Middle frontal gyrus (tissue), 1 donor: ENCODE results near the gene CD14.
A peak's percentile ranks its signal among the peaks of the same experiment; 100 is the strongest.
"Not testable (repeated sequence)": the region's sequence is repeated elsewhere in the genome, so short reads cannot be mapped to it uniquely, and the experiment has no call there.

Experiments
- DNase-seq: peaks from one replicate; pipeline ENCODE4 v3.0.0-alpha.2; 2015; ENCODE audit warnings: low spot score; ENCODE audit errors: extremely low spot score

CD14 gene

DNA sequence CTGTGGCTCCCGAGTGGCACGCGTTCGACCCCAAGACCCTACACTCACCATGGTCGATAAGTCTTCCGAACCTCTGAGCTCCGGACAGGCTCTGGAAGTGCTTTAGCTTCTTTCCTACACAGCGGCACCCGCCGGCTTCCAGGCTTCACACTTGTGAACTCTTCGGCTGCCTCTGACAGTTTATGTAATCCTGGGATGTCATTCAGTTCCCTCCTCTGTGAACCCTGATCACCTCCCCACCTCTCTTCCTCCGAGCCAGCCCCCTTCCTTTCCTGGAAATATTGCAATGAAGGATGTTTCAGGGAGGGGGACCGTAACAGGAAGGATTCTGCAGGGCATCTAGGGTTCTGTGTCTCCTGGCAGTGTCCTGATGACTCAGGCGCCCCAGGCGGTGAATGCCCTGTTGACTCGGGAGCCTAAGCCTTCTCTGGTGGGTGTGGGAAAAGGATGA, at the start of gene CD14:
CD14 (minus strand) TSS at position 155 of the 451 bp plus-strand sequence; CDS start at position 51, 104 bp downstream.
- no peak for DNase-seq

DNA sequence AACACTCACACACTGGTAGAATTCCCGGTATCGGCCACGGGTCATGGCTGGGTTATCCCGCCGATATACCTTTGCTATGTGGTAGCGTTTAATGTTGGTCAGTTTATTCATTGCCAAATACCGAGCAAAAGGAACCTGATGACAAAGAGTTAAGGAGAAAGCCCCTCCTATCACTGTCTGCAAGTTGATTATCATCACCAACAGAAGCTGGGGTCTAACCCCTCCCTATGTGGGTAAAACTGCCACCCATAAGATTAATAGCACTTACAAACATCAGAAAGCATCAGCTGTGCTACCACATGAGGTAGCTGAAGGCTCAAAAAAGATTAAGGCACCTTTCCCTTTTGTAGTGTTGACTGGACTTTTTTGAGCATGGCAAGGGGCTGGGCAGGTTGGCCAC, 46.0 kb upstream of the CD14 start:
- DNase-seq, result no peak

DNA sequence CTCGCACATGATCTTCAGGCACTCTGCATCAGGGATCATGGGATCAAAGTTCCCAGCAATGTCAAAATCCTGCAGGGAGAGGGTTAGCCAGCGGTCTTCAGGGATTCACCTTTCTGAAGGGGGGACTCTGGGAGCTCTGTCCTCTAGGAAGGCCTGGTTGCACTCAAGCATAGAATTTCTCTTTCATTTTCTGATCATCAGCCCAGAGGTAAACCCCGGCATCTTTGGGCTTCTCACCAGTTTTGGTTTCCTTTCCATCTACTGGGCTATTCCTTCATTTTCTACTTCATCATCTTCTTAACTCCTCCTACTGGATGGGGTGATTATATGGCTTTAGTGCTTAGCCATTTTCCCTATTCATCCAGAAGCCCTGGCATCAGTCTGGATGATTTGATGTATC, 45.0 kb upstream of the CD14 start:
- DNase-seq, result no peak

- no peak for DNase-seq
Measured at GRCh38 chr5:140674629-140675028, 41.7 kb upstream of the CD14 start.

GRCh38 chr5:140674211-140674610, 41.2 kb upstream of the CD14 start:
- DNase-seq, result no peak

DNA sequence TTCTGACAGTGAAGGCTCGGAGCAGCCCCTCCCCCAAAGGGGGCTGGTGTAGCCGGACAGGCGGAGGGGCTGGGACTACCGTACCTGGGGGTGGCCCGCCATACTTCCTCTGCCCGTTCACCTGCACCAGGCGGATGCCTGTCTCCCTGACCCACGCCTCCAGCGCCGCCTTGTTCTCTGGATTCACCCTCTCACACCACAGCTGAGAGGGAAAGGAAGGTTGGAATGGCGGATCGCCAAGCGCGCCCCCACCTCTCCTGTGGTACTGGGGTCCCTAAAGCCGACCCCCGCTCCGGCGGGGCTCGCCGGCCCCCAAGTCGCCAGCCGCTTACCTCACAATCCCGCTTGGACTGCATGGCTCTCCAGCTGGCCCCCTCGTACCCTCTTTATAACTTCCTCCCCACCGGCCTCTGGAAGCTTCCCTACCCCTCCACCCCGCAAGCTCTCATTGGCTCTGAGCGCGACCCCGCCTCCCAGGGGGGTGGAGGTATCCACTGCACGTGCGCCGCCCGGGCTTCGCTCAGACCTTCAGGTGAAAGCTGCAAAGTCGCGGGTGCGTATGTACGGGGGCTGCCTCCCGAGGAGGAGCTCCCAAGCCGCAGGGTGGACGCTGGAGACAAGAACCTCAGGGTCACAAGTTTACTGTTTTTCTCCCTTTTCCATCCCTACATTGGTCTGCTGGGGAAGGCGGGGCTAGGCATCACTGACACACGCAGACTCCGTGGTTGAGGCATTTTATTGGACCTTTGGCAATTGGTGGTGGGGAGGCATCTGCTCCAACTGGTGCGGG, 40.4 kb upstream of the CD14 start, which contains the start of gene DND1:
DND1 (minus strand) TSS at position 390 of the 790 bp plus-strand sequence; CDS start at position 356, 34 bp downstream.
- no peak for DNase-seq

DNA sequence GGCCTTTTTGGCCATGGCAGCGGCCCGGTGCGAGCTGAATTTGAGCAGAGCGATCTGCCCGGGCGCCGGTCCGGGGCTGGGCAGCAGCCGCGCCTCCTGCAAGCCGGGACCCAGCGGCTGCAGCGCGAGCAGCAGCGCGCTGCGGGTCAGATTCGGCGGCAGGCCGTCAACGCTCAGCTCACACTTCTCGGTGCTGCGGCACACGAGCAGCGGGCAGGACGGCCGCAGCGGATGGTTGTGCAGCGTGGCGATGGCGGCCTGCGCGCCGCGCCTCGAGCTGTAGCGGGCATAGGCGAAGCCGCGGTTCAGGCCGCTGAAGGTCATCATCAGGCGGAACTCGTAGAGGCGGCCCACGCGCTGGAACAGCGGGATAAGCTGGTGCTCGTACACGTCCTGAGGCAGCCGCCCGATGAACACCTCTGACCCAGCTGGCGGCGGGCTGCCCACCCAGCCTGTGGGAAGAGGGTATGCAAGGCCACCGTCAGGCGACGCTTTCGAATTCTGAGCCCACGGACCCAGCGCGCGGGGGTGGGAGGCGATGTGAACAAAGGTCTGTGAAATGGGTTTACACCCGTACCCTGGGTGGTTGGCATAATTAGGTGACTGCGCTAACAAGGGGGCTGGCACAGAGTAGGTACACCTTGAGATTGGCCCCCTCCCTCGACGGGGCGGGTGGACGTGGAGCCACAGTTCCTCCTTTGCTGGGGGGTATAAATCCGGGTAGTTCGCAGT, 39.6 kb upstream of the CD14 start:
- no peak for DNase-seq

- no peak for DNase-seq
Measured at GRCh38 chr5:140671472-140672125, 38.6 kb upstream of the CD14 start.

DNA sequence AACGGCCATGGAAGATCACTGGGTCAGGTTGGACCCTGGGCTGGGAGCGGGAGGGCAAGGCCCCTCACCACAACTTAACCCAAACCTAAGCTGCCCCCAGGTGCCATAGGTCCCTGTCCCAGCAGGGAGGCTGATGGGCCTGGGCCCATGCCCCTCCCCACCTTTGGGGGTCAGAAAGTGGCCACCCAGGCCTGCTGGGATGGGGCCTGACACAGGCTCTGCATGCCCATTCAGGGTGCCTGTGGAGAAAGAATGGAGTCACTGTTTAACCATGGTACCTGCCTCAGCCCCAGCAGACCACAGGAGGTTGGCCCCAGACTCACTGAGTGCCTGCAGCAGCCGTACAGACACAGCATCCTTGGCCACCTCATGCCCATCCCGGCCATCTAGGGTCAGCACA, 38.1 kb upstream of the CD14 start:
- not testable (repeated sequence) for DNase-seq

DNA sequence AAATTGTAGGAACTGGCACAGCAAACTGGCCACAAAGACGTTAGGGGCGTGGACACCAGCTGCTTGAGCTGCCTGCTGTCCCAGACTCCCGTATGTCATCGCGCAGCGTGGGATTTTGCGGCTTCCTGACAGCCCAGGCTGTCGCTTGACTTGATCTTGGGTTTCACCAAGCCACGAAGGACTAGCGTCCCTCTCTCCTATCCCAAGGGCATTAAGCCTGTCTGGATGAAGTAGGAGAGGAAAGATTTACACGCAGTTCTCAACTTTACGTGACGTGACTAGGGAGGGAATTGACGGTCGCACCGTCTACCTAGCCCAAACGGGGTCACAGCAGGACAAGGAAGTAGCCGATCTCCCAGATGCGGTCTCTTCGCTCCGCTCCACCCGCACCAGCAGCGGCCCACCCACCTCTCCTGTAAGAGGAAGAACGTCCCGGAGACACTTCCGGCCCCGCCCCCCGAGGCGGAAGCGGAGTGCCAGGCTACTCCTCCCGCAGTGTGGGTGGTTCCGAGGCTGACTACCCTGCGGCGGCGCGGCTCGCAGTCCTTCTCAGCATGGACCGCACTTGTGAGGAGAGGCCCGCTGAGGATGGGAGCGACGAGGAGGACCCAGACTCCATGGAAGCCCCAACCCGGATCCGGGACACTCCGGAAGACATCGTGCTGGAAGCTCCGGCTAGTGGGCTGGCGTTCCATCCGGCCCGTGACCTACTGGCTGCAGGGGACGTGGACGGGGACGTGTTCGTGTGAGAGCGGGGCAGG, 31.6 kb upstream of the CD14 start, which contains the start of gene WDR55:
WDR55 (plus strand) TSS at position 546 of the 761 bp plus-strand sequence; CDS start at position 555, 9 bp downstream.
- DNase-seq, result peak; percentile 85

DNA sequence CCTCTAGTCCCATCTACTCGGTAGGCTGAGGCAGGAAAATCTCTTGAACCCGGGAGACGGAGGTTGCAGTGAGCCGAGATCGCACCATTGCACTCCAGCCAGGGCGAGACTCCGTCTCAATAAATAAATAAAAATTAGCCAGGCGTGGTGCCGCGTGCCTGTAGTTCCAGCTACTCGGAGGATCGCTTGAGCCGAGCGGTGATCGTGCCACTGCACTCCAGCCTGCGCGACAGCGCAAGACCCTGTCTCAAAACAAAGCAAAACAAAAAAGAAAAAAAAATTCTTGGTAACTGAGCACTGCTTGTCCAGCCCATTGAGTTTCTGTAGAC, 31.0 kb upstream of the CD14 start:
- DNase-seq, result no peak

DNA sequence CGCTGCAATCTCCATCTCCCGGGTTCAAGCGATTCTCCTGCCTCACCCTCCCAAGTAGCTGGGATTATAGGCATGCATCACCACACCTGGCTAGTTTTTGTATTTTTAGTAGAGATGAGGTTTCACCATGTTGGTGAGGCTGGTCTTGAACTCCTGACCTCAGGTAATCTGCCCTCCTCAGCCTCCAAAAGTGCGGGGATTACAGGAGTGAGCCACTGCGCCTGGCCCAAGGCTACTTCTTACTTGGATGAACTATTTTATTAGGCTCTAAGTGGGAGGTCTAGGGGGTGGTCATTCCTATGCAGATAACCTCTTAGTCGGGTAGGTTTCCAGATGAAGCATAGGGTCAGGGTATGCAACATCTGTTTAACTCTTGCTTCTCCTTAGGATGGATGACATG, 27.4 kb upstream of the CD14 start:
- DNase-seq, result not testable (repeated sequence)

- DNase-seq, result no peak
Measured at GRCh38 chr5:140658870-140659269, 25.9 kb upstream of the CD14 start.

DNA sequence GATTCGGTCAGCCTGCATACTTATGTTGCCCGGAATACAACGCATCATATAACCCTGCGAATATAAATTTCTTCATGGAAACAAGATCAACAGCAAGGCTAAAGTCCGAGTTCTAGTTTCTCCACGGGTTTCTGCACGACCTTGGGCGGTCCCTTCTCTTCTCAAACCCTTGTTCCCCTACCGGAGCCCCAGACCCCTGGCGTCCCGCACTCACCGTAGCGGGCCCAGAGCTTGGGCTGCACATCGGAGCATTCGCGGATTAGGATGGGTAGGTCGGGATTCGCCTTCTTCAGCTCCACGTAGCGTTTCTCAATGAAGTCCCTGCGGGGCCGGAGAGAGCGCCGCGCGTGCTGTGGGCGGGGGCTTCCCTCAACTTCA, 14.1 kb upstream of the CD14 start:
- no peak for DNase-seq

- no peak for DNase-seq
Measured at GRCh38 chr5:140642718-140643117, 9.7 kb upstream of the CD14 start.

DNA sequence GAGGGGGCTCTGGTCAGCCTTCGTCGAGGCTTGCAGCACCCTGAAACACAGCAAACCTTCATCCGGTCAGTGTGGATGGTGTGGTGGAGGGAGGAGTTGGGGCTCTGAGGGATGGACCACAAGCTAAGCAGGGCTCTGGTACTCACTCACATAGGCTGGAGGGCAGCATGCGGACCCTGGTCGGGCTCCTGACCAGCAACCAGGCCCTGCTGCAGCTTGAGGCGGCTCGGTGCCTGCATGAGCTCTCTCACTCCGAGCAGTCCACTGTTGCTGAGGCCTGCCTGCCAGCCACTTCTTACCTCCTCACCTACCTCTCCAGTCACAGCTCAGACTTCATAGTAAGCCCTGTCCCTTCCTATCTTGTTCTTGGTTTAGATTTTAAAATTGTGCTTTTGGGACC, 8.7 kb upstream of the CD14 start:
- DNase-seq, result no peak

DNA sequence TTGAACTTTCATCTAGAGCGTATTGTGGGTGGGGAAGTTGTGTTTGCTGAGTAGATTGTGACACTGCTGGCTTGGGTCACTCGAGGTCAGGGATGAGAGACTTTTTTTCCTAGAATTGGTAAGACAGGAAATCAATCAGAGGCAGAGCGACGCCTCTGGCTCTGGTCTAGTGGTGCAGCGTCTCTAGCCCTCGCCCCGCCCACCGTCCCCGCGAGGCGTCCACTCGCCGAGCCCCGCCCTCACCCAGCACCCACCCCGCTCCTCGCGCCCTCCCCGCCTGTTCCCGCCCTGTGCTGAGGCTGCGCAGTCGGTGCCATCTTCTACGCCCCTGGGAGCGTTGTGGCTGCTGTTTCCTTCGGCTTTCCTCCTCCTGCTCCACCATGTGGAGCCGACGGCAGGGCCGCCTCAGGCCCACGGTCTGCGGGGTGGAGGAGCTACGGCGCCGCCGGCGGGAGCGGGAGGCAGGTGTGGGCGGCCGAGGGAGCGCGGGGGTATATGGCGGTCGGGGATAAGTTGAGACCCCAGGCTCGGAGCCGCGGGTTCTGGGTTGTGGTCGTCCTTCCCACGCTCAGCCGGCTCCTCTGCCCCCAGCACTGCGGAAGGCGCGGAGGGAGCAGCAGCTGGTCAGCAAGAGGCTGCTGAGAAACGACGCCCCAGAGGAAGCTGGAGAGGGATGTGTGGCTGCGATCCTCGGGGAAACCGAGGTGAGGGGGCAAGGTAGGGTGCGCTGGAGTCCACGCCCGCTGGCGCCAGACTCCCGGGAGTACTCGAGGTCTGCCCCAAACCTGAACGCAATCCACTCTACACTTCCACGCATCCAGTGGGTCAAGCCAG, 6.4 kb upstream of the CD14 start, which contains the start of gene TMCO6:
TMCO6 (plus strand) TSS at position 304 of the 834 bp plus-strand sequence; CDS start at position 381, 77 bp downstream.
- DNase-seq, result peak; percentile 90

GRCh38 chr5:140638898-140639147, 5.8 kb upstream of the CD14 start:
- DNase-seq, result not testable (repeated sequence)

DNA sequence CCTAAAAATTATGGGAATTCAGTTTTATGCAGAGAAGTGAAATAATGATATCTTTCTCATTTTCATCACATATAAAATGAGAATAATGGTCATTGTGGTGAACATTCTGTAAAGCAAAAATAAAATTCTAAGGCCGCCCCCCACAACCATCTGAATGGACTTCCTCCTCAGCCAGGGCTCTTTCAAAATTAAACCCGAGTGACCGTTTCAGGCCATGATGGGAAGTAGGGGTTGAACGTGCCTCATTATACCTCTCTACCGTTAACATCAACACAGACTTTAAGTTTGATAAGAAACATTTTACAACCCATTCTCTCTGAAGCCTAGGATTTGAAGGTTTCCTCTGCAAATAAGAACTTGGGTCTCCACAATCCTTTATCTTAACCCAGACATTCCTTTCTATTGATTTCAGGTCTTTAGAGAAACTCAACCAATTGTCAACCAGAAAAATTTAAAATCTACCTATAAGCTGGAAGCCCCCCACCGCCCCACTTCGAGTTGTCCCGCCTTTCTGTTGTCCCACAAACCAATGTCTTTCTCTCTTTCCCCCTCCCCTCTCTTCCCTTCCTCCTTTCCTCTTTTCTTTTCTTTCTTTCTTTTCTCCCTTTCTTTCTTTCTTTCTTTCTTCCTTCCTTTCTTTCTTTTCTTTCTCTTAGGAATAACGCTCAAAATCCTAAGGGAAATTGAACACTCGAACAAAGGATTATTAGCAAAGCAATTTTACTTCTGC, 4.6 kb upstream of the CD14 start:
- DNase-seq, result no peak
